GM18861 (cell line): Measurements from ENCODE around the gene UHRF1.
"Not testable (repeated sequence)": the region's sequence is repeated elsewhere in the genome, so short reads cannot be mapped to it uniquely, and the experiment has no call there.

Experiments
- ATAC-seq: cut with Tn5 transposase; IDR thresholded peaks from one replicate; pipeline ENCODE4 v1.9.1; 2021; ENCODE audit not compliant: unreplicated experiment

UHRF1 gene

DNA sequence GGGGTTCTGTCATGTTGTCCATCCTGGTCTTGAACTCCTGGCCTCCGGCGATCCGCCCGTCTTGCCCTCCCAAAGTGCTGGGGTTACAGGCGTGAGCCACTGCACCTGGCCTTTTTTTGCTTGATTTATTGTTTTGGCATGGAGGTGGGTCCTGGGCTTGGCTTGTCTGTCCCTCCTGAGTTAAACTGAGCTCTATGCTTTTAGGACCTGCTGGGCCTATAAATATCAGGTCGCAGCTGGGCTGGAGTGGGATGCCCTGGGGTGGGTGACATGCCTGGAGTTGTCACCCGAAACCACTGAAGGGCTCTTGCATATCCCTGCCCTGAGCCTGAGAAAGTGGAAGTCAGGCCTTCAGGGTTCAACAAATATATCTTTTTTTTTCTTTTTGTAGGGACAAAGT, 12.2 kb upstream of the UHRF1 start:
- ATAC-seq = no peak

DNA sequence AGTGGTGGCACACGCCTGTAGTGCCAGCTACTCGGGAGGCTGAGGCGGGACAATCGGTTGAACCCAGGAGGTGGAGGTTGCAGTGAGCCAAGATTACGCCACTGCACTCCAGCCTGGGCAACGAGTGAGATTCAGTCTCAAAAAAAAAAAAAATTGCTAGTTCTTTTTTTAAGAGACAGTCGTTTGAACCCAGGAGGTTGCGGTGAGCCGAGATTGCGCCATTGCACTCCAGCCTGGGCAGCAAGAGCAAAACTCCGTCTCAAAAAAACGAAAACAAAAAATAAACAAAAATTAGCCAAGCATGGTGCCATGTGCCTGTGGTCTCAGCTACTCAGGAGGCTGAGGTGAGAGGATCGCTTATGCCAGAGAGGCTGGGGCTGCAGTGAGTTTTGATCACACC, 8.4 kb upstream of the UHRF1 start:
- not testable (repeated sequence) for ATAC-seq

DNA sequence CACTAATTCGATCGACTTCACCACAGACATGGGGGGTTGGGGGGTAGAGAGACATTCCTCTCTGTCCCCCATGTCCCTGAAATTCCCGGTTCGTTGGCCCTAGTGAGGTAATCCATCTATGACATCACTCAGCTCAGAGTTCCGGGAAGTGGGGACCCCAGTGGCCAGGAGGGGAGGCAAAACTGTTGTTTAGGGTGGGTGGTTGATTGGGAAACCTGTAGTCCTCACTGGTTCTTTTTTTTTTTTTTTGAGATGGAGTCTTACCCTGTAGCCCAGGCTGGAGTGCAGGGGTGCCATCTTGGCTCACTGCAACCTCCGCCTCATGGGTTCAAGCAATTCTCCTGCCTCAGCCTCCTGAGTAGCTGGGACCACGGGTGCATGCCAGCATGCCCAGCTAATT, 6.5 kb upstream of the UHRF1 start, which contains the start of gene ARRDC5:
Gene ARRDC5 (minus strand): TSS at position 101 of the 400 bp plus-strand sequence. CDS start 71 bp downstream, at position 30.
- ATAC-seq = no peak

DNA sequence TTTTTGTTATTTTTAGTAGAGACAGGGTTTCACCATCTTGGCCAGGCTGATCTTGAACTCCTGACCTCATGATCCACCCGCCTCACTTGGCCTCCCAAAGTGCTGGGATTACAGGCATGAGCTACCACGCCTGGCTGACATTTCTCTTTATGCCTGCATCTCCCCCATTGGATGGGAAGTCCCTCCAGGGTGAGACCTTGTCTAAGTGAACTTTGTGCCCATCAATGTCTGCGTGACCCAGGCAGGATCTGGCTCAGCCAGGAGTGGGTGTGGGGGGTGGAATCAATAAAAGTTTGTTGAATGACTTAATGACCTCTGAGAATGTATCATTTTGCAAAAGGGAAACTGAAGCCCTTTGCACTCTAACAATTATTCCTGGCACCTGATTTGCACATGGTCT, 4.8 kb upstream of the UHRF1 start:
- ATAC-seq = no peak

DNA sequence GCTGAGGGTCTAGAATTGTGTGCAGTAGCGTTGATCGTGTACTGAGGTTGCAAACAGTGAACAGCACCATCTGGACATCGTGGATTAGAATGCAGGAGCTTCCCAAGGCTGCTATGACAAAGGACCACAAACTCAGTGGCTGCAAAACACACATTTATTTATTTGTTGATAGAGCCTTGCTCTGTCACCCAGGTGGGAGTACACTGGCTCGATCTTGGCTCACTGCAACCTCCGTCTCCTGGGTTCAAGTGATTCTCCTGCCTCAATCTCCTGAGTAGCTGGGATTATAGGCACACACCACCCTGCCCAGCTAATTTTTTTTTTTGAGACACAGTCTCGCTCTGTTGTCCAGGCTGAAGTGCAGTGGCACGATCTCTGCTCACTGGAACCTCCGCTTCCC, 2.3 kb upstream of the UHRF1 start:
- no peak for ATAC-seq

DNA sequence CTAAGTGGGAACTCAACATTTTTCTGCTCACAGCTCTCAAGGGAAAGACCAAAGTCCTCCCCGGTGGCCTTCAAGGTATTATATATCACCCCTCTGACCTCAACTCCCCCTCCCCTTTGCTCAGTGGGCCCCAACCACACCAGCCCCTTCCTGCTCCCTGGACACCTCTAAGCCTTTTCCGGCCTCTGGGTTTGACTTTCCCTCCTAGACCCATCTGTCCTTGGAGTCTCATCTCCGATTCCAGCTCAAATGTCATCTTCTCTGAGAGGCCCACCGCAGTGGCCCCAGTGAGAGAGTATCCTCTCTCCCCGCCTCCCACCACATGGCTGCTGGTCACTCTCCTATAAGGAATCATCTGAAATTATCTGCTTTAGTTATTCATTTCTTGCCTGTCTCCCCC, 941 bp upstream of the UHRF1 start:
- ATAC-seq = no peak

DNA sequence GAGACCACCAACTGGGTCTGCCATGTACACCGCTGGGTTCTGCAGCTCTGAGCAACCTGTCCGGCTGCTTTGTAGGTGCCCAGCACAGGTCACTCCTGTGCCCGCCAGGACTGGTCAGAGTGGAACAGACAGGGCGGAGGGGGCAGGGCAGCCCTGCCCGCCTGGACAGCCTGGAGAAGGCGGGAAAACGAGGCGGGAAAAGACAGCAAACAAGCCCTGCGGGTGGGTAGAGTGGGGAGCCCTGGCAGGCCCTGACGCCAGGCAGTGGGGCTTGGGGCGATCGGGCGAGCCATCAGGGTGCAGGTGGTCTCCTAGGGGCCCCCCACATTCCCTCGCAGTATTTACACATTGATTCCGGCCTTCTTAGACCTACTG, 533 bp upstream of the UHRF1 start:
- no peak for ATAC-seq

DNA sequence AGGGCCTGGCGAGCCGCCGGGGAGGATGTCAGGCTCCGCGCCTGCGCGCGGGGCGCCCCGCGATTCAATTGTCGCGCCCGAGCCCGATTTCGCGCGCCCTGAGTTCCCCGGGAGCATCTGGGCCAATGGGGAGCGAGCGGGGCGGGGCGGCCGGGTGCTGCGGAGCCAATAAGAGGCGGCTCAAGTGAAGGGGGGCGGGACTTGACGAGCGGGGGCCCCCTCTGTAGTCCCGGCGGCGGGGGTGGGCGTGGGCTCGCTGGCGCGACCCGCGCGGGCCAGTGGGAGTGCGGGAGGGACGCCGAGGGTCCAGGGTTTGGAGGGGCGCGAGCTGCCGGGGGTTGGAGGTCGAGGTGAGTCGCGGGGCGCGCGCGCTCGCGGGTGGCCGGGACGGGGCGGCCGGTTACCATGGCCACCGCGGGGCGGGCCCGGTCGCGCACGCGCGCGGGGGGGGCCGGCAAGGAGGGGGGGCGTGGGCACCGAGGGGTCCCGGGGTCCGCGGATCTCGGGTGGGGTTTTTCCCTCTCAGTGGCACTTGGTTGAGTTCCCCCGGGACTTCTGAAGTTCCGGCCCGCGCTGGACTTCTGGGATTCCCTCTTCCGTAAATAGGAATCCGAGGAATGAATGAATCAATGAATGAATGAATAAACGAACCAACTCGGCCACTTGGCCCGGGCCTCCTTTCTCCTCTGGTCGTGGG, 744 bp downstream of the UHRF1 start:
- ATAC-seq = no peak

DNA sequence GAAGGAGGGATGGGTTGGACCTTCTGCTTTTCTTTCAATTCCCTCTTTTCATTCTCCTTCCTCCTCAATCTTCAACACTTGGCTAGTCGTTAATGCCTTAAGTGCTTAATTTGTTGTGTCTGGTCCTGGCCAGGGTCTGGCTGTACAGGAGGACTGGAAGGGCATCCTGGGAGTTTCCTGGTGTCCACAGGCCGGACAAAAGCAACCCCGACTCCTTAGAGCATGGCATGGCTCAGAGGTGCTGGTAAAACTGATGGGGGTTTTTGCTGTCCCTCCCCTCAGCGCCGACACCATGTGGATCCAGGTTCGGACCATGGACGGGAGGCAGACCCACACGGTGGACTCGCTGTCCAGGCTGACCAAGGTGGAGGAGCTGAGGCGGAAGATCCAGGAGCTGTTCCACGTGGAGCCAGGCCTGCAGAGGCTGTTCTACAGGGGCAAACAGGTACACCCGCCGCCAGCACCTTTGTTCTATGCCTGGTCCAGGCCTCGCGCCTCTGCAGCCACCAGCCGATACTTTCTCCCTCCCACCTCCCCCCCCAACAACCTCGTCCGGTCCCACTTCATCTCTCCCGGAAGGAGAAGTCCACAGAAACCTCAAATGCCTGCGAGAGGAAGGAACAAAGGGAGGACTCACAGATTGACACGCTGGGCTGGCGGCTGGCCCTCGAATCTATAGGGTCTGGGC, 1.4 kb downstream of the UHRF1 start:
- no peak for ATAC-seq

DNA sequence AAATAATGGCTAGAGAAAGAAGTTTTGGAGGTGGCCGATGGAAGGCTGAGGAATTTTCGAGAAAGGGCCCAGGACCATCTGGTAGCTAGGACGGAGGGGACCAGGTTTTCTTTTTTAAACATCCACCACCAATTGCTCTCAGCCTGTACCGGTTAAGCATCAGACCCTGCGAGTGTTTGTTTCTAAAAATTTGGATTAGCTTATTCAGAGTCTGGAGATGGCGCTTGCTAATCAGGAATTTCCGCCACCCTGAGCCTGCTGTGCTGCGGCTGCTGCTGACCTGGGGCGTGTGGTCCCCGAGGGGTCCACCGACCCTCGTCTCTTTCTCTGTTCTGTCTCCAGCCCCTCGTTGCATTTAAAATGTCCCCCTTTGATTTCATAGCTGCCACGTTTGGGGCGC, 2.0 kb downstream of the UHRF1 start:
- no peak for ATAC-seq

DNA sequence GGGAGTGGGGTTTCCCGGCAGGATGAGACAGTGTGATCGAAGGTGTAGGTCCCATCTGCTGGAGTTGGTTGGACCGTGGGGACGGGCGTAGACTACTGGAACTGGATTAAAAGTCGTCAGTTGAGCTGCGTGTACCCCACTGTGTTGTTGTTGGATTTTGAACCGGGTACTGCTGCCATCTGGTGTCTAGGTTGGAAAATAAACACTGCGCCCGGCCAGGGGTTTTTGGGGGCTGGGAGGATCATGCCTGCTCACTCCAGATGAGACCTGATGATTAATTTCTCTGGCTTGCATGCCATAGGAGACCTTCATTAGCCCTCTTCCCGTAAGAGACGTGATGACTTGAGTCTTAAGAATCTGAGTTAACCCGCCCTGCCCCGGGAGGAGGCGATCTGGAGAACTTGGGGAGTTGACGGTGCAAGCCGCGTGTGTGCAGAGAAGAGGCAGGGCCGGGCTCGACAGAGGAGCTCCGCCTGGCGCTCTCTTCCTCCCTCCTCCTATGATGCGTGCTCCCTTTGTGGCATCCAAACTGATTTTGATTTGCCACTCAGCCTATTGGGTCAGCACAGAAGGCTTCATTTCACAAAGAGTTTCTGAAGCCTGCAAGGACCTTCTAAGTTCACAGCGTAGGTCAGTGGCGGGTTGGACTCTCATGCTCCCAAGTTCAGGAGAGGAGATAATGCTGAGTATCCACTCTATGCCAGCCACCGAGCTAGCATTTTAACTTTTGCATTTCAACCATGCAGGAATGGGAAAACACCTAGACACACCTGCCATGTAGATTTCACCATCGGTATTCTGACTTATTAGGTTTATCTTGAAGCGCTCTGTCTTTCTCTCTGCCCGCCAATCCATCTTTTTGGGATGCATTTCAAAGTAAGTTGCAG, 2.7 kb downstream of the UHRF1 start:
- no peak for ATAC-seq

DNA sequence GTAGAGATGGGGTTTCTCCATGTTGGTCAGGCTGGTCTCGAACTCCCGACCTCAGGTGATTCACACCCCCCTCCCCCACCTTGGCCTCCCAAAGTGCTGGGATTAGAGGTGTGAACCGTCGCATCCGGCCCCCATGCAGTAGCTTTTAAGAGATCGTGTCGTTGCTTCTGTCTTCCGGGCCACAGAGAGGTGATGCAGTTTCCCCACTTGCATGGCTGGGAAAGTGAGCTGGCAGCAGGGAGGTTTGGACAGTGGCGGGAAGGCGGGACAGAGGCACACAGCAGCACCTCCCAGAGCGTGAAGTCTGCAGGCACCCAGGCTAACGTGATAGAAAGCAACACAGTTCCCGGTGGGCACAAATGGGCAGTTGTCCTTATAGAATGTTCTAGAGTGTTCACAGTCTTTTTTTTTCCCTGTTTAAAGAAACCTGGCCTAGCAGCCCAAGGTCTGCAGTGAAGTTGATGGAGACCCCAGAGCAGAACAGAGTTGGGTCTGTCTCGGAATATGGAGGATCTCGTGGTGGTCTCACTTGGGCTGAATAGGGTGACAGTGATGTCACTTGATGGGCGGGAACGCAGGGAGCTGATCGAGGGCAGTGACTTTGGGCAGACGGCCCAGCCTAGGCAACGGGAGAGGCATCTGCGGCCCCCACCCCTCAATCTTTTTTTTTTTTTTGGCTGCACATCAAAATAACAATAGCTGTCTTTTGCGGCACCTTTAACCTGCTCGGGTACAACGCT, 4.9 kb downstream of the UHRF1 start:
- no peak for ATAC-seq

DNA sequence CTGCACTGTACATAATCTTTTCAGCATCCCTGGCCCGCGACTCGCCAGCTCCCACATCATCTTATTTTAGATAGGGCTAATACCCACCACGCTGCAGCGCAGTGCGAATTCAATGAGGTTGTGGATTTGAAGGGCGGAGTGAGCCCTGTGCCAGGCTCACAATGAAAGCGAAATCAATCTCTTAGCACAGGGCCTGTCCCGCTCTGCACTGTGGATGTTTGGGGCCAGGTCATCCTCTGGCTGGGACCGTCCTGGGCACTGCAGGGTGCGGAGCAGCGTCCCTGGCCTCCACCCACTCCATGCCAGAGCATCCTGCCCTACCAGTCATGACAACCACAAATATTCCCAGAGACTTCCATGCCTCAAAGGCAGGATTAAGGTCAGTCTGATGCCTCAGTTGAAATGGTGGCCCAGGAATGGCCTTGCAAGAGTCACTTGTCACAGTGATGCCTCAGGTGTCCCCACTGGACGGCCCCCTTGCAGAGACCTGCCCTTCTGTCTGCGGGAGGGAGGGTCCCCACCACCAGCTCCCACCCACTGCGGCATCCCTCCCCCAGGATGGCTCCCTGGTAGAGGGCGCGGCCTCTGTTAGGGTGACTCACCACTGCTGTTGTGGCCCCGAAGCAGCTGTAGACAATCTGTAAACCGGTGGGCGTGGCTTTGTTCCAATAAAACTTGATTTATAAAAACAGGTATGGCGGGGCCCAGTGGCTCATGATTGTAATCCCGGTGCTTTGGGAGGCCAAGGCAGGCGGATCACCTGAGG, 5.6 kb downstream of the UHRF1 start:
- no peak for ATAC-seq

DNA sequence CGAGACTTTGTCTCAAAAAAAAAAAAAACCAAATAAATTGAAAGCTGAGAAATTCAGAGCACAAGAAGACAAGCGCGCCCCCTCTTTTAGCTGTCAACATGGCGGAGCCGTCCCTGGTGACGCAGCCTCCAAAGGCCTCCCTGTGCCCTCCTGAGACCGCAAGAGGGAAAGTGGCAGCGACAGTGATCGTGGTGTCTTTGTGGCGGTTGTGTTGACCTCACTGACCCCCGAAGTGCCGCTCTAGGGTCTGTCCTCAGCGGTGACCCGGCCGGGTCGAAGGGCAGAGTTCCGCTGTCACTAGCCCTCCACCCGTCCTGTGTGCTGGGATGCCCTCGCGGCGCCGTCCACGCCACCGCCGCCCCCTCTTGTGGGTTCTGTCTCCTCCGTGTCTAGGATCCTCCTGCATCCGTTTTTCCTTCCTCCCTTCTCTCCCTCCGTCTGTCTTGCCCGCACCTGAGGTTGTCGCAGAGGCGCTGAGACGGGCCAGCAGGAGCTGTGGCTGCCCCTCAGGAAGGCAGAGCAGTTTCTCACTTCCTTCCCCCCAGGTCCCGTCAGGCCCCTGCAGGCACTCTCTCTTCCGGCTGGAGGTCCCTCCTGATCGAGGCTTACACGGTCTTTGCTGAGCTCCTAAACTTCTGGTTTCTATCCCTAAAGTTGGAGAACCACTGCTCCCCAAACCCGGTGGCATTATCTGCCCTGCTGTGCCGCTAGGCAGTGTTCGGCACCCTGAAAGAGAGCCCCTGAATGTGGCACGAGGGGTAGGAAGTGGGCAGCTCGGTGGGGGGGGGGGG, 7.2 kb downstream of the UHRF1 start:
- no peak for ATAC-seq

DNA sequence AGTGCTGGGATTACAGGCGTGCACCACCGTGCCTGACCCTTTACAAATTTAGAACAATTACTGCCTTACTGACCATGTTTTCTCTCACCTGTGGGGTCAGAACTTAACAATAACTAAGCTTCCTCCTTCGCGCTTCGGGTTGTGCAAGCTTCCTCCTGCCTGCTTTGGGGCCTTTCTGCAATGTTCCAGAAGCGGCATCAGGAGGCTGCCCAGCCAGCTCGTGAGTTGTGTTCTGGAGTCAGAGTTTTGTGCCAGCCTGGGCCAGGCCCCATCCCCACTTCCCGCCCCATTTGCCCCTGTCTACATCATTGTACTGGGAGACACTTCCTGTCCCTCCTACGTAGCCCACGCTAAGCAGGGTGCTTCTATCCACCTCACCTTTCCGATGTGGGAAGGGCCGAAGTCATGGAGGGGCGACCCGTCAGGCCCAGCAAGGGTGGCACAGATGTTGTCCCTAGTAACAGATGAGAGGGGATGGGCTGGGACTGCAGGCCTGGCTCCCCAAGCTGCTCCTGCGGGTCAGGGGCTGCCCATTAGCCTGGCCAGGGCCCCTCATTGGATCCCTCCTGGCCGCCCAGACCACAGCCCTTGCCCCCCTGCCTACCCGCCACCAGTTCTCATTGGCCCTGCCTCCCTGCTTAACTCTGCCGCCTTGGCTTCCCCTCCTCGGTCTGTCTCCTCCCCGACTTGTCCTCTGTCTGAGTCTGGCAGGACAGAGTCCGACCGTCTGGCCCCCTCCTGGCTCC, 13.4 kb downstream of the UHRF1 start:
- no peak for ATAC-seq

DNA sequence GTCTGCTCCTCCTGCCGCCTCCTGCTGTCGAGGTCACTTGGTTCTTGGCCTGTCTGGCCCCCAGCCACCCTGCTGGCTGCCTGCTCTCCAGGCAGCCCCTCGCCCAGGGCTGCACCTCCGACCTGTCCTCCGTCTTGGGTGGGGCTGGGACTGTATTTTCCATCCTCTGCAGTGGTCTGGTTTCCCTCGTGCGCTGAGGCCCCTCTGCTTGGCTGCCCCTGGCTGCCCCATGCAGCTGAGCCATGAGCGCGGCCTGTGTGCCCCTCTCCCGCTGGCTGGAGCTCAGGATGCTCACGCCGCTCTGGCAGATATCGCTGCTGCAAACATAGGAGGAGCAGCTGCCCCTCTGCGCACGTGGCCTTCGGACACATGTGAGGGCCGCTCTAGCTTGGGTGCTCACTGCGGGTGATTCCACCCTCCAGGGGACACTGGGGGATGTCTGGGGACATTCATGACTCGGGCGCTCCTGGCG, 14.0 kb downstream of the UHRF1 start:
- ATAC-seq = no peak

DNA sequence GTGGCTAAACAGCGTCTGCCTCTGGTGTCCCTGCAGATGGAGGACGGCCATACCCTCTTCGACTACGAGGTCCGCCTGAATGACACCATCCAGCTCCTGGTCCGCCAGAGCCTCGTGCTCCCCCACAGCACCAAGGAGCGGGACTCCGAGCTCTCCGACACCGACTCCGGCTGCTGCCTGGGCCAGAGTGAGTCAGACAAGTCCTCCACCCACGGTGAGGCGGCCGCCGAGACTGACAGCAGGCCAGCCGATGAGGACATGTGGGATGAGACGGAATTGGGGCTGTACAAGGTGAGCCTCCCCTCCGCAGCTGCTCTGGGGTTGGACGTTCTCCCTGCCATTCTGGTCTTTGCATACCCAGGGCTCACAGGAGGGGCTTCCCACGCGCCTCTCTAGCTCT, 19.9 kb downstream of the UHRF1 start:
- no peak for ATAC-seq

DNA sequence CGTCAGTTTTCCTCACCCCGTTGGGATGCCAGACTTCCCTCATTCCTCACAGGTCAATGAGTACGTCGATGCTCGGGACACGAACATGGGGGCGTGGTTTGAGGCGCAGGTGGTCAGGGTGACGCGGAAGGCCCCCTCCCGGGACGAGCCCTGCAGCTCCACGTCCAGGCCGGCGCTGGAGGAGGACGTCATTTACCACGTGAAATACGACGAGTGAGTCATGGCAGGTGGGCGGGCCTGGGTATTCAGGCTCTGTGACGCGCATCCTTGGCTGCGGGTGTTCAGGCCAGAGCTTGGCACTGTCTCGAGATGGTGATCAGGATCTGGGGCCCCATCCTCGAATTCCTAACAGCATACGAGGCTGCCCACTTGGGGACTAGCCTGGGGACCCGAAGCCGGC, 21.4 kb downstream of the UHRF1 start:
- no peak for ATAC-seq

DNA sequence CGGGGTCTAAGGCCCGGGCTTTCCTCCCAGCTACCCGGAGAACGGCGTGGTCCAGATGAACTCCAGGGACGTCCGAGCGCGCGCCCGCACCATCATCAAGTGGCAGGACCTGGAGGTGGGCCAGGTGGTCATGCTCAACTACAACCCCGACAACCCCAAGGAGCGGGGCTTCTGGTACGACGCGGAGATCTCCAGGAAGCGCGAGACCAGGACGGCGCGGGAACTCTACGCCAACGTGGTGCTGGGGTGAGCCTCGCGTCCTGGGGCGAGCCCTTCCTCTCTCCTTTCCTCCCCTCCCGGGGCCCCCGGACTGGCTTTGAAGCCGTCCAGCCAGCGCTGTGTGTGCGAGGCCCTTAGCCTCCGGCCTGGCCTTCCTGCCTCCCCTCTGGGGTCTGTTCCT, 23.4 kb downstream of the UHRF1 start:
- no peak for ATAC-seq
